VCaP (cell line): ENCODE results near the gene KIF22.
A peak's percentile ranks its signal among the peaks of the same experiment; 100 is the strongest.

Experiments used
- H3K27ac ChIP-seq: fragments of 450-650 bp; 2 replicates; pipeline ENCODE4 v1.5.1; 2017
- TF ChIP-seq, protein P1 (sequence below): fragments of 450-650 bp; conservative IDR thresholded peaks from 2 replicates; pipeline ENCODE4 v1.5.1; 2017; ENCODE audit warnings: mild to moderate bottlenecking, moderate library complexity

KIF22 gene

DNA sequence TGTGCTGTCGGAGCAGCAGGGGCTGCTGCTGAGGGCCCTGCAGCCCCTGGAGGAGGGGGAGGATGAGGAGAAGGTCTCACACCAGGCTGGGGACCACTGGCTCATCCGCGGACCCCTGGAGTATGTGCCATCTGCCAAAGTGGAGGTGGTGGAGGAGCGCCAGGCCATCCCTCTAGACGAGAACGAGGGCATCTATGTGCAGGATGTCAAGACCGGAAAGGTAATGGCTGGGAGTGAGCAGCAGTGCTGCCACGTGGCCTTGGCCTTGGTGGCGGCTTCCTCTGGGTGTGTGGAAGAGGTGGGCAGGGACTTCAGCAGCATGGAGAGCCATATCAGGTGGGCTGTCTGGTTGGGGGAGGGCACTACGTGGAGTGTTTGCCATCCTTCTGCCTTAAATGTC lies 49.7 kb downstream of the KIF22 start:
- TF ChIP-seq, protein P1, sequence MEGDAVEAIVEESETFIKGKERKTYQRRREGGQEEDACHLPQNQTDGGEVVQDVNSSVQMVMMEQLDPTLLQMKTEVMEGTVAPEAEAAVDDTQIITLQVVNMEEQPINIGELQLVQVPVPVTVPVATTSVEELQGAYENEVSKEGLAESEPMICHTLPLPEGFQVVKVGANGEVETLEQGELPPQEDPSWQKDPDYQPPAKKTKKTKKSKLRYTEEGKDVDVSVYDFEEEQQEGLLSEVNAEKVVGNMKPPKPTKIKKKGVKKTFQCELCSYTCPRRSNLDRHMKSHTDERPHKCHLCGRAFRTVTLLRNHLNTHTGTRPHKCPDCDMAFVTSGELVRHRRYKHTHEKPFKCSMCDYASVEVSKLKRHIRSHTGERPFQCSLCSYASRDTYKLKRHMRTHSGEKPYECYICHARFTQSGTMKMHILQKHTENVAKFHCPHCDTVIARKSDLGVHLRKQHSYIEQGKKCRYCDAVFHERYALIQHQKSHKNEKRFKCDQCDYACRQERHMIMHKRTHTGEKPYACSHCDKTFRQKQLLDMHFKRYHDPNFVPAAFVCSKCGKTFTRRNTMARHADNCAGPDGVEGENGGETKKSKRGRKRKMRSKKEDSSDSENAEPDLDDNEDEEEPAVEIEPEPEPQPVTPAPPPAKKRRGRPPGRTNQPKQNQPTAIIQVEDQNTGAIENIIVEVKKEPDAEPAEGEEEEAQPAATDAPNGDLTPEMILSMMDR, result no peak
- no peak overlapping the region for H3K27ac ChIP-seq

GRCh38 chr16:29841631-29842030 lies 51.1 kb downstream of the KIF22 start:
- TF ChIP-seq, protein P1, result no peak
- H3K27ac ChIP-seq, result no peak overlapping the region

- H3K27ac ChIP-seq, result no peak overlapping the region
- TF ChIP-seq, protein P1, result no peak
Measured at GRCh38 chr16:29842732-29843346, 52.3 kb downstream of the KIF22 start.

GRCh38 chr16:29843931-29844330 lies 53.4 kb downstream of the KIF22 start:
- TF ChIP-seq, protein P1, result no peak
- no peak overlapping the region for H3K27ac ChIP-seq

GRCh38 chr16:29844575-29845331 lies 54.2 kb downstream of the KIF22 start:
- TF ChIP-seq, protein P1, result no peak
- H3K27ac ChIP-seq, result no peak overlapping the region

DNA sequence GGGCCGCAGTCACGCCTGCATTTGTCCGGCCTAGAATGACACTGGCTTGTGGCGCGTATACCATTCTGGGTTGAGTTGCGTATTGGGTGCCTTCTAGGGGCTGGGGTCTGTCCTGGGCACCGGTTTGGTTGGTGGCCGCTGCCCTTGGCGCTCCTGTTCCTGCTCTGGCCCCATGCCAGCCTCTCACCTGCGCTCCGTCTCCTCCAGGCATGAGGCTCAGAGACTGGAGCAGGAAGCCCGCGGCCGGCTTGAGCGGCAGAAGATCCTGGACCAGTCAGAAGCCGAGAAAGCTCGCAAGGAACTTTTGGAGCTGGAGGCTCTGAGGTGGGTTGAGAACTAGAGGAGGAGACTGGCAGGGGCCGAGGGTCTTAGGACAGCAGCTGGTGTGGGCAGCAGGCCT lies 55.1 kb downstream of the KIF22 start:
- H3K27ac ChIP-seq, result no peak overlapping the region
- TF ChIP-seq, protein P1, result no peak

DNA sequence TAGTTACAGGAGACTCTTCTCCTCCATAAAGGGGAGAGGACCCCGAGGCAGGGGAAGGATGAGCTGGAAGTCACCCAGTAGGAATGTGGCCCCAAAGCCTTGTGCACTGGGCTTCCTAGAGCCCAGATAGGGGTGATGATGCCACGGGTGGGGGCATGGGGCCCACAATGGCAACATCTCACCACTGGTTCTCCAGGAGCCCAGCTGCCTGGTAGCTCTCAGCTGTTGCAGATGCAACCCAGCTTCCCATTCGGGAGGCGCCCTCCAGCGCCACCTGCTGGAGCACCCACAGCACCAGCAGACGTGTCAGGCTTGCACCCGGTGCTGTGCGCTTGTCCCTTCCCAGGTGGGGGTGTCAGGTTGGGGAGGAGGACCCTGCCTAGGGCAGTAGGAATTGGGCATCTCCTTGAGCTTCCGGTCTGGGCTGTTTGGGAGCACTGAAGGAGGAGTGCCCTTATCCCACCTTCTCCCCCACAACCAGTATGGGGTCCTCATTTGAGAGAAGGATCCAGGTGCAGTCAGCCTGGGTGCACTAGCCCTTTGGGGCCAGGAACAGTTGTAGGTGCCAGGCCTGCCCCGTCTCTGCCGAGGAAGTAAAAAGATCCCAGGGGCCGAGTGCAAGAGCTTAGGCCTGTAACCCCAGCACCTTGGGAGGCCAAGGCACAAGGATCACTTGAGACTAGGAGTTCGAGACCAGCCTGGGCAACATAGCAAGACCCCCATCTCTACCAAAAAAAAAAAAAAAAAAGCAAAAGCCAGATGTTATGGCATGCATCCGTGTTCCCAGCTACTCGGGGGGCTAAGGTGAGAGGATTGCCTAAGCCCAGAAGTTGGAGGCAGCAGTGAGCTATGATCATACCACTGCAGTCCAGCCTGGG lies 58.1 kb downstream of the KIF22 start:
- TF ChIP-seq, protein P1, result peak; percentile 51
- H3K27ac ChIP-seq, result no peak overlapping the region
